Measurements from ENCODE around the gene PLCB4.

PLCB4 gene

DNA sequence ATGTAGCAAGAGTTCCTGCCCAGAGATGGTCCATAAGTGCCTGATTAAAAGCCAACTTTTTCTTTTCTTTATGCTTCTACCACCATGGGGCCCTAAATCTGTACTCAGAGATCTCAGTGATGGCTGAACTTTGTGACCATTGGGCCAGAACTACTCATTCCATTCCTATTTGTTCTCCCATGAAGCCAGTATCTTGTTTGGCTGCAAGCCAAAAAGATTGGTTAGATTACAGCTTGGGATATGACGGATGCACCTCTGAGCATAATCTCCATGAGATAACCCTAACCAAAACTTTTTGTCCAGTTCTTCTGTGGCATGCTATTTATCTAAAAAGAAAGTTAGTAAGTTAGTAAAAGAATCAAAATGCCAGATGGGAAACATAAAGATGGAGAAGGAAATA is 72.2 kb downstream of the PLCB4 start:
- H3K36me3 ChIP-seq (ENCODE audit: insufficient read depth, low read length), result no peaks in the 10 kb centered on the region
- no peak for TF ChIP-seq POLR2AphosphoS5 (IDR thresholded peaks at IDR 0.05; ENCODE audit: borderline replicate concordance, low read depth, low read length)
- no peak for TF ChIP-seq EZH2 (IDR thresholded peaks at IDR 0.05)
- TF ChIP-seq FOXP2 (optimal IDR thresholded peaks at IDR 0.05; ENCODE audit: control extremely low read depth, extremely low read length, insufficient read depth), result no peak
- DNase-seq (ENCODE audit: low read depth, low spot score), result no peak

DNA sequence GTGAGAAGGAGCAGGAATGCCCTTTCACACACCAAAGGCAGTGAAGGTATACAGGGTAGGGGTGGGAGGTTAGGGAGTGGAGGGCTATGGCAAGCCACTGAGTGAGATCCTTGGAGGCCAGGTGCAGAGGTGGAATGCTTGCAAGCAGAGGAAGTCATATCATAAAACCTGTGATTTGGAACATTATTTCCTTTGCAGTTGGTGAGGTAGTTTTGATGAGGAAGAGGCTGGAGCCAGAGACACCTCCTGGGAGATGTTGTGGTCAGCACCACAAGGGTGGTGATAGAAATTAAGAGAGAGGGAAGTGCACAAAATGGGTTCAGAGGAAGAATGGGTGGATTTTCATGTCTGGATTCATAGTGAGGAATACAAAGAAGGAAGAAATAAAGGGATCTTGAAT is 73.0 kb downstream of the PLCB4 start:
- no peak for DNase-seq (ENCODE audit: low read depth, low spot score)
- no peaks in the 10 kb centered on the region for H3K9me3 ChIP-seq (ENCODE audit: low read depth, low read length)
- no peak overlapping the region for H3K9ac ChIP-seq (ENCODE audit: insufficient read length)
- no peak overlapping the region for H3K27ac ChIP-seq
- H3K4me3 ChIP-seq, result no peak overlapping the region
- no peak for TF ChIP-seq FOXP2 (optimal IDR thresholded peaks at IDR 0.05; ENCODE audit: control extremely low read depth, extremely low read length, insufficient read depth)
- TF ChIP-seq POLR2AphosphoS5 (IDR thresholded peaks at IDR 0.05; ENCODE audit: borderline replicate concordance, low read depth, low read length), result no peak
- no peak for TF ChIP-seq EZH2 (IDR thresholded peaks at IDR 0.05)
- H3K36me3 ChIP-seq (ENCODE audit: insufficient read depth, low read length), result no peaks in the 10 kb centered on the region

More for the DNA sequence above, 72.2 kb downstream of the PLCB4 start:
- Histone ChIP-seq H3K4me3 (no peak overlapping the region), H3K9me3 (ENCODE audit: low read depth, low read length) (no peaks in the 10 kb centered on the region), H3K9ac (ENCODE audit: insufficient read length) (no peak overlapping the region), H3K27ac (no peak overlapping the region)

DNA sequence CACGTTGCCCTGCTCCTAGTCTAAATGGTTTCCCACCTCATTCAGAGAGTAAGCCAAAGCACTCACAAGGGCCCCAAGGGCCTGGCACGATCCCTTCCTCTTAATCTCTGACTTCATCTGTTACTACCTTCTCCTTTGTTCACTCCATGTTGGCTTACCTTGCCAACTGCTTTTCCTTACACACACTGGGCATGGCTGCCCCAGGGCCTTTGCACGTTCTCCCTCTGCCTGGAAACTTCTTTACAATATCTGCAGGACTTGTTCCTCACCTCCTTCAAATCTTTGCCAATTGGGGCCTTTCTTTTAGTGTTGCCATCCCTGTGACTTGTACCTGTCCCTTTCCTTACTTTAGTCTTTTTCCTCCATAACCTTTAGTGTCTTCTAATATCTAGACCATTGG is 73.9 kb downstream of the PLCB4 start:
- no peak overlapping the region for H3K9ac ChIP-seq (ENCODE audit: insufficient read length)

DNA sequence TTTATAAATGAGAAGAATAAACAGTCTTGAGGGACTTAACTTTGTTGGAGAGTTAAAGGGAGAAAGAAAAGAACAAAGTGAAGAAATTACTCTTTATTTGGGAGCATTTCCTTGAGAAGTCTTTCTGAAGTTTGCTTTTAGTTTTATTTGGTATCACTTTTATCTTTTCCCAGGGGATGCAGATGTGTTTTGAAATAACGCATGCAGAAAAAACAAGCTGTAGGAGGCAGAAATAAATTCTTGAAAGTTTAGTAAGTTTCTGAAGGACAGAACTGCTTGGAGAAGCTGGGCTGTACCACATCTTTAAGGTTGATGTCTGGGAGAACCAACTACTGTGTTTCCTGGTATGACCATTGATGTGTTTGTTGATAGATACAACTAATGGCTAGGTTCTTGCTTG is 75.0 kb downstream of the PLCB4 start:
- TF ChIP-seq POLR2AphosphoS5 (IDR thresholded peaks at IDR 0.05; ENCODE audit: borderline replicate concordance, low read depth, low read length) (no peak), FOXP2 (optimal IDR thresholded peaks at IDR 0.05; ENCODE audit: control extremely low read depth, extremely low read length, insufficient read depth) (no peak), EZH2 (IDR thresholded peaks at IDR 0.05) (no peak)
- Histone ChIP-seq H3K36me3 (ENCODE audit: insufficient read depth, low read length) (no peaks in the 10 kb centered on the region), H3K9ac (ENCODE audit: insufficient read length) (no peak overlapping the region), H3K4me3 (no peak overlapping the region), H3K9me3 (ENCODE audit: low read depth, low read length) (no peaks in the 10 kb centered on the region), H3K27ac (no peak overlapping the region)
- DNase-seq (ENCODE audit: low read depth, low spot score), result no peak

More for the DNA sequence above, 73.9 kb downstream of the PLCB4 start:
- Histone ChIP-seq H3K9me3 (ENCODE audit: low read depth, low read length) (no peaks in the 10 kb centered on the region), H3K36me3 (ENCODE audit: insufficient read depth, low read length) (no peaks in the 10 kb centered on the region), H3K27ac (no peak overlapping the region), H3K4me3 (no peak overlapping the region)
- no peak for TF ChIP-seq FOXP2 (optimal IDR thresholded peaks at IDR 0.05; ENCODE audit: control extremely low read depth, extremely low read length, insufficient read depth)
- no peak for TF ChIP-seq EZH2 (IDR thresholded peaks at IDR 0.05)
- no peak for TF ChIP-seq POLR2AphosphoS5 (IDR thresholded peaks at IDR 0.05; ENCODE audit: borderline replicate concordance, low read depth, low read length)
- no peak for DNase-seq (ENCODE audit: low read depth, low spot score)

DNA sequence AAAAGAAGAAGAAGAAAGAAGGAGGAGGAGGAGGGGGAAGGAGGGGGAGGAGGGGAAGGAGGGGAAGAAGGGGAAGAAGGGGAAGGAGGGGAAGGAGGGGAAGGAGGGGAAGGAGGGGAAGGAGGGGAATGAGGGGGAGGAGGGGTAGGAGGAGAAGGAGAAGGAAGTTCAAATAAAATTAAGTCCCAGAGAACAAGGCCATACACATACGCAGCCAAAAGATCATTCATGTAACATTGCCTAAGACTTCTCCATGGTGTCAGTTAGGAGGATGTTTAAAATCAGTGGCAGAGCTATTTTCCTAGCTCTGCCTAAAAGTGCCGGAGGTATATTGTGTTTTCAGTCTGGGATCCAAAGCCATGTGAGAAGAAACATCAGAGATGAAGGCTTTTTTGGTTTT is 75.8 kb downstream of the PLCB4 start:
- no peak for DNase-seq (ENCODE audit: low read depth, low spot score)
- Histone ChIP-seq H3K9ac (ENCODE audit: insufficient read length) (no peak overlapping the region), H3K27ac (peak overlapping the region; percentile 32; the same call in 1 of the 2 replicates), H3K36me3 (ENCODE audit: insufficient read depth, low read length) (no peaks in the 10 kb centered on the region), H3K4me3 (peak overlapping the region; percentile 38; the same call in 1 of the 2 replicates), H3K9me3 (ENCODE audit: low read depth, low read length) (no peaks in the 10 kb centered on the region)
- no peak for TF ChIP-seq EZH2 (IDR thresholded peaks at IDR 0.05)
- no peak for TF ChIP-seq FOXP2 (optimal IDR thresholded peaks at IDR 0.05; ENCODE audit: control extremely low read depth, extremely low read length, insufficient read depth)
- no peak for TF ChIP-seq POLR2AphosphoS5 (IDR thresholded peaks at IDR 0.05; ENCODE audit: borderline replicate concordance, low read depth, low read length)

DNA sequence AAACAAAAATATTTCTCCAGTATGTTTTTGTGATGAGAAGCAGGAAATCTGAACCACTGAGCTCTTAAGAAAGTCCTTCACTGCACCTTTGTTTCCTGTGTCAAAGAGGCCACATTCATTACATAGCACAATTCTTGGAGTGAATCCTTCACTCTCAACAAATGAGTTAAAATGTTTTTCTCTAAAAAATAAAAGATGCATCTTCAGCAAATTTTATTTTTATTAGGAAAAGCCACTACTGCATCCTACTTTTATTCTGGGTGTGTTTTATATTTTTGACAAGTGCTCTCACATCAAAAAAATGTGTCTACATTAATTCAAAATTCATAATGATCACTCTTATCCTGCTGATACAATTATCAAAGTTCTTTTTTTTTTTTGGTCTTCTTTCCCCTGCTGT is 76.3 kb downstream of the PLCB4 start:
- H3K36me3 ChIP-seq (ENCODE audit: insufficient read depth, low read length), result no peaks in the 10 kb centered on the region
- DNase-seq (ENCODE audit: low read depth, low spot score), result no peak
- no peaks in the 10 kb centered on the region for H3K9me3 ChIP-seq (ENCODE audit: low read depth, low read length)
- H3K9ac ChIP-seq (ENCODE audit: insufficient read length), result no peak overlapping the region
- peak overlapping the region; percentile 32; the same call in 1 of the 2 replicates for H3K27ac ChIP-seq
- TF ChIP-seq FOXP2 (optimal IDR thresholded peaks at IDR 0.05; ENCODE audit: control extremely low read depth, extremely low read length, insufficient read depth) (no peak), EZH2 (IDR thresholded peaks at IDR 0.05) (no peak), POLR2AphosphoS5 (IDR thresholded peaks at IDR 0.05; ENCODE audit: borderline replicate concordance, low read depth, low read length) (no peak)
- H3K4me3 ChIP-seq, result peak overlapping the region; percentile 38; the same call in 1 of the 2 replicates

DNA sequence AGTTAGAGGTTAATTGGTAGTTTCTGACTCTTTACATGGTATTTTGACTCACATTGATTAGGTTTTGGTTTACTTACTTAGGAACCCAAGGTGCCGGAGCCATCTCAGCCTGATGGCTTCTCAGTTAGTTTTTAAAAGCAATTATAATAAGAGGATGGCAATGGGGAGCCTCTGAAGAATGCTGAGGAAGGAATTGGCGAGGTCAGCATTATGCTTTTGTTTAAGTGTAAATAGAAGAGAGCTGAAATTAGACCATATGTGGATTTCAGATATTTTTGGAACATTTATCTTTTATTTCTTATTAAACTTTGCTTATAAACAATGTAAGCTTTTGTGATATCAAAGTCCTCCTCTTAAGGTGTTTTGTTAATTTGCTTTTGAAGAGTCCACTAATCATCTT is 77.8 kb downstream of the PLCB4 start:
- no peak overlapping the region for H3K4me3 ChIP-seq
- no peak for DNase-seq (ENCODE audit: low read depth, low spot score)
- TF ChIP-seq EZH2 (IDR thresholded peaks at IDR 0.05), result no peak
- TF ChIP-seq POLR2AphosphoS5 (IDR thresholded peaks at IDR 0.05; ENCODE audit: borderline replicate concordance, low read depth, low read length), result no peak
- no peak for TF ChIP-seq FOXP2 (optimal IDR thresholded peaks at IDR 0.05; ENCODE audit: control extremely low read depth, extremely low read length, insufficient read depth)
- no peak overlapping the region for H3K9ac ChIP-seq (ENCODE audit: insufficient read length)
- H3K36me3 ChIP-seq (ENCODE audit: insufficient read depth, low read length), result no peaks in the 10 kb centered on the region
- H3K27ac ChIP-seq, result no peak overlapping the region
- H3K9me3 ChIP-seq (ENCODE audit: low read depth, low read length), result no peaks in the 10 kb centered on the region

- Histone ChIP-seq H3K4me3 (no peak overlapping the region), H3K9ac (ENCODE audit: insufficient read length) (no peak overlapping the region), H3K36me3 (ENCODE audit: insufficient read depth, low read length) (no peaks in the 10 kb centered on the region), H3K27ac (no peak overlapping the region), H3K9me3 (ENCODE audit: low read depth, low read length) (no peaks in the 10 kb centered on the region)
- TF ChIP-seq EZH2 (IDR thresholded peaks at IDR 0.05), result no peak
- TF ChIP-seq POLR2AphosphoS5 (IDR thresholded peaks at IDR 0.05; ENCODE audit: borderline replicate concordance, low read depth, low read length), result no peak
- TF ChIP-seq FOXP2 (optimal IDR thresholded peaks at IDR 0.05; ENCODE audit: control extremely low read depth, extremely low read length, insufficient read depth), result no peak
- no peak for DNase-seq (ENCODE audit: low read depth, low spot score)
Measured at GRCh38 chr20:9147547-9148024, 78.7 kb downstream of the PLCB4 start.

GRCh38 chr20:9148291-9148690 is 79.4 kb downstream of the PLCB4 start:
- no peak for DNase-seq (ENCODE audit: low read depth, low spot score)
- H3K27ac ChIP-seq, result no peak overlapping the region
- no peak overlapping the region for H3K4me3 ChIP-seq
- TF ChIP-seq FOXP2 (optimal IDR thresholded peaks at IDR 0.05; ENCODE audit: control extremely low read depth, extremely low read length, insufficient read depth) (no peak), EZH2 (IDR thresholded peaks at IDR 0.05) (no peak), POLR2AphosphoS5 (IDR thresholded peaks at IDR 0.05; ENCODE audit: borderline replicate concordance, low read depth, low read length) (no peak)
- H3K36me3 ChIP-seq (ENCODE audit: insufficient read depth, low read length), result no peaks in the 10 kb centered on the region
- no peak overlapping the region for H3K9ac ChIP-seq (ENCODE audit: insufficient read length)
- H3K9me3 ChIP-seq (ENCODE audit: low read depth, low read length), result no peaks in the 10 kb centered on the region
